Activated CD4-positive, alpha-beta T cell treated with anti-CD3 and anti-CD28 coated beads for 36 hours (primary cell): ENCODE measurements around the gene RSPH6A. TPM values are rescaled to one million over a fixed set of nuclear protein-coding genes. Genes with fewer than 3 reads are reported as not detected.

Experiments
- ATAC-seq: fragments of 200-7000 bp; cut with Tn5 transposase; one replicate; pipeline ENCODE4 v1.10.0; 2021; ENCODE audit warnings: mild to moderate bottlenecking, moderate library complexity
- CTCF ChIA-PET: fragments of 350-600 bp; sonication (Branson Sonifier 250); formaldehyde crosslinking; loops from one replicate; lab custom pipeline; 2021; ENCODE audit warnings: antibody characterized with exemption; lab: Charles Lee
- POLR2A ChIA-PET: fragments of 350-600 bp; sonication (Branson Sonifier 250); formaldehyde crosslinking; loops from one replicate; lab custom pipeline; 2021; ENCODE audit warnings: antibody characterized with exemption, inconsistent platforms; lab: Charles Lee
- DNase-seq: peaks from one replicate; pipeline ENCODE4 v3.0.0-alpha.2; 2020
- H3K27ac Mint-ChIP-seq: one replicate; pipeline ENCODE4 v1.8.0; 2021; ENCODE audit warnings: mixed read lengths
- H3K27me3 Mint-ChIP-seq: one replicate; pipeline ENCODE4 v1.8.0; 2021; ENCODE audit warnings: mixed read lengths
- H3K36me3 Mint-ChIP-seq: one replicate; pipeline ENCODE4 v1.8.0; 2021; ENCODE audit warnings: low read depth, mixed read lengths
- H3K4me1 Mint-ChIP-seq: one replicate; pipeline ENCODE4 v1.8.0; 2021; ENCODE audit warnings: mixed read lengths
- H3K4me3 Mint-ChIP-seq: one replicate; pipeline ENCODE4 v1.8.0; 2021; ENCODE audit warnings: mild to moderate bottlenecking, moderate library complexity, mixed read lengths
- H3K9me3 Mint-ChIP-seq: one replicate; pipeline ENCODE4 v1.8.0; 2021; ENCODE audit warnings: low read depth, mixed read lengths
- intact Hi-C, 2 experiments: fragments of 100-400 bp; cut with DNase I in 1 of 2; cut with micrococcal nuclease in 1 of 2; formaldehyde crosslinking; loops; one replicate each; pipeline versions ENCODE4 v1.14.2 to v1.15.1; 2022 to 2024; cut with DNase I, micrococcal nuclease
- total RNA-seq, 2 experiments: library from RNA; stranded (reverse); gene quantifications; one replicate each; pipeline ENCODE4 v1.2.3, GENCODE V29; 2021

The RSPH6A gene
- total RNA-seq, 2 experiments from 2014 or later, result 0.21 to 0.23 TPM

GRCh38 chr19:45852983-45853382 lies 37.9 kb upstream of the RSPH6A start:
- intact Hi-C loops, result no loop called here
- Mint-ChIP-seq H3K4me1 (peaks cover 1% of the 10 kb centered on the region), H3K36me3 (peaks cover 31% of the 10 kb centered on the region), H3K27ac (no peak overlapping the region), H3K4me3 (no peak overlapping the region), H3K27me3 (no peaks in the 10 kb centered on the region), H3K9me3 (no peaks in the 10 kb centered on the region)
- ChIA-PET CTCF (no interaction called here), POLR2A (interaction anchor here (1.2 kb wide), 1 partner anchor 10 kb away, joined by 4 read pairs; the partner anchor contains the start of gene SYMPK)
- DNase-seq (no peak), ATAC-seq (no peak)

- no peak for DNase-seq
- H3K27me3 Mint-ChIP-seq, result no peaks in the 10 kb centered on the region
- intact Hi-C loops, result no loop called here
- peak overlapping the region; percentile 7 for H3K27ac Mint-ChIP-seq
- no peak overlapping the region for H3K4me3 Mint-ChIP-seq
- no peak for ATAC-seq
- H3K9me3 Mint-ChIP-seq, result no peaks in the 10 kb centered on the region
- ChIA-PET POLR2A (no interaction called here), CTCF (interaction anchor here (1.5 kb wide), 1 partner anchor 53 kb away, joined by 4 read pairs; no protein-coding TSS in a partner anchor)
- no peaks in the 10 kb centered on the region for H3K4me1 Mint-ChIP-seq
- peaks cover 38% of the 10 kb centered on the region for H3K36me3 Mint-ChIP-seq
Measured at GRCh38 chr19:45852145-45852750, 37.1 kb upstream of the RSPH6A start.

DNA sequence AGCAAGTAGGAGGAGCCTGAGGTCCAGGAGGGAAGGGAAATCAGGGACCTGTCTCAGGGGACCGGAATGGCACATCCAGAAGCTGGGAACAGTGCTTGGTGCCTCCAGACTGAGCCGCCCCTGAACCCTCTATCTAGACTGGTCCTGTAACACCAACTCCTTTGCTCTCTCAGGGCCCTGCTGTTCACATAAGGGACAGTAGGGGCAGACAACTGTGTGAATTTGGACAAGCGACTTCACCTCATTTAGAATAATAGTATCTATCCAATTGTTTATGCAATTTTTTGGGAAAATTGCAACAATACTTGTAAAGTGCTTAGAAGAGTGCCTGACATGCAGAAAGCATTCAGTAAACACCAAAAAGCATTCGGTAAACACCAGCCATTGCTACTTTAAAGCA lies 33.8 kb upstream of the RSPH6A start:
- peak; percentile 58 for ATAC-seq
- Mint-ChIP-seq H3K4me1 (no peaks in the 10 kb centered on the region), H3K36me3 (peaks cover 51% of the 10 kb centered on the region), H3K4me3 (no peak overlapping the region), H3K27ac (no peak overlapping the region), H3K27me3 (no peaks in the 10 kb centered on the region), H3K9me3 (no peaks in the 10 kb centered on the region)
- POLR2A ChIA-PET, result no interaction called here
- no peak for DNase-seq
- CTCF ChIA-PET, result interaction anchor here (0.6 to 1.2 kb wide), 3 partner anchors 48 to 161 kb away, joined by 3 to 5 read pairs (median 4); no protein-coding TSS in a partner anchor
- intact Hi-C loops, result no loop called here

GRCh38 chr19:45847663-45848062 lies 32.6 kb upstream of the RSPH6A start:
- Mint-ChIP-seq H3K4me3 (no peak overlapping the region), H3K9me3 (no peaks in the 10 kb centered on the region), H3K4me1 (no peaks in the 10 kb centered on the region), H3K27ac (no peak overlapping the region), H3K27me3 (no peaks in the 10 kb centered on the region), H3K36me3 (peaks cover 59% of the 10 kb centered on the region)
- DNase-seq (no peak), ATAC-seq (no peak)
- CTCF ChIA-PET, result interaction anchor here (1.4 kb wide), 1 partner anchor 49 kb away, joined by 3 read pairs; no protein-coding TSS in a partner anchor
- intact Hi-C loops, result no loop called here
- POLR2A ChIA-PET, result no interaction called here

GRCh38 chr19:45842198-45842597 lies 27.1 kb upstream of the RSPH6A start:
- no peak overlapping the region for H3K4me3 Mint-ChIP-seq
- H3K27me3 Mint-ChIP-seq, result no peaks in the 10 kb centered on the region
- no peak for DNase-seq
- no peak for ATAC-seq
- ChIA-PET CTCF (no interaction called here), POLR2A (no interaction called here)
- H3K4me1 Mint-ChIP-seq, result no peaks in the 10 kb centered on the region
- intact Hi-C loops, result no loop called here
- H3K9me3 Mint-ChIP-seq, result no peaks in the 10 kb centered on the region
- no peak overlapping the region for H3K27ac Mint-ChIP-seq
- peaks cover 69% of the 10 kb centered on the region for H3K36me3 Mint-ChIP-seq

DNA sequence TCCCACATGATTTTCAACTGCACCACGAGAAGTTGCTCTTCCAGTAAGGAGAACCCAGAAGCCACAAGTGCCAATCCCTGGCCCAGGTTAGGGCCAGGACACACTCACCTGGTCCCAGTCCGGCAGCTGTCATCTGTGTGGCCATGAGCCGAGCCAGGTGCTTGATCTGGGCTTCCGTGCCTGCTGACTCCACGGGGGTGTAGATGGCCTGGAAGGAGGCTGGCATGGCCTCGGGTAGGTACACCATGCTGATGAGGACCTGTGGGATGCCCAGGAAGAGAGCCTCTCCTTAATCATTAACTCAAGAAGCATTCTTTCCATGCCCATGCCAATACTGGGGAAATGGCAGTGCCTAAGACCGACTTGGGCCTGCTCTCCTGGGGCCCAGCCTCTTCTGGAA lies 19.9 kb upstream of the RSPH6A start:
- no peak for DNase-seq
- H3K27ac Mint-ChIP-seq, result no peak overlapping the region
- ChIA-PET POLR2A (no interaction called here), CTCF (no interaction called here)
- H3K9me3 Mint-ChIP-seq, result no peaks in the 10 kb centered on the region
- ATAC-seq, result no peak
- peaks cover 58% of the 10 kb centered on the region for H3K36me3 Mint-ChIP-seq
- intact Hi-C loops, result no loop called here
- H3K4me3 Mint-ChIP-seq, result no peak overlapping the region
- no peaks in the 10 kb centered on the region for H3K27me3 Mint-ChIP-seq
- no peaks in the 10 kb centered on the region for H3K4me1 Mint-ChIP-seq

DNA sequence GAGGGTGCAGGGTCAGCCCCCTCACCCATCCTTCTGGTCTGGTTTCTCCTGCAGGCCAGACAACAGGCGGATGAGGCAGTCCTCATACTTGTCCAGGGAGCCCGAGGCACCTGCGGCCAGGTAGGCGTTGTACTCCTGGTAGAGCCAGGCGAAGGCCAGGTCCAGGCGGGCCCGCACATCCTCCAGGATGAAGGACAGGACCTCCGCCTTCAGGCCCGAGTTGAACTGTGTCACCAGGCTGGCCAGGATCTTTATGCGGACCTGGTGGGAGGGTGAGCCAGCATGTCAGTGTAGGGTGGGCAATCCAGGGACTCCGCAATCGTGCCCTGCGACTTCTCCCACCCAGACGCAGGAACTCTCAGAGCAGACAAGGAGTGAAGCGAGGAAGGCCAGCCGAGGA lies 13.8 kb upstream of the RSPH6A start:
- Mint-ChIP-seq H3K27me3 (no peaks in the 10 kb centered on the region), H3K36me3 (peaks cover 58% of the 10 kb centered on the region), H3K9me3 (no peaks in the 10 kb centered on the region), H3K27ac (no peak overlapping the region), H3K4me1 (no peaks in the 10 kb centered on the region), H3K4me3 (no peak overlapping the region)
- intact Hi-C loops, result no loop called here
- ATAC-seq (no peak), DNase-seq (no peak)
- ChIA-PET POLR2A (no interaction called here), CTCF (no interaction called here)

GRCh38 chr19:45828523-45828922 lies 13.4 kb upstream of the RSPH6A start:
- no peak overlapping the region for H3K4me3 Mint-ChIP-seq
- no peak overlapping the region for H3K27ac Mint-ChIP-seq
- H3K27me3 Mint-ChIP-seq, result no peaks in the 10 kb centered on the region
- H3K9me3 Mint-ChIP-seq, result no peaks in the 10 kb centered on the region
- H3K4me1 Mint-ChIP-seq, result no peaks in the 10 kb centered on the region
- ATAC-seq, result no peak
- no peak for DNase-seq
- ChIA-PET POLR2A (no interaction called here), CTCF (interaction anchor here (0.6 to 0.8 kb wide), 3 partner anchors 12 to 227 kb away, joined by 3 to 4 read pairs (median 3); no protein-coding TSS in a partner anchor)
- intact Hi-C loops, result no loop called here
- H3K36me3 Mint-ChIP-seq, result peaks cover 57% of the 10 kb centered on the region

GRCh38 chr19:45827459-45828093 lies 12.5 kb upstream of the RSPH6A start:
- intact Hi-C loops, result no loop called here
- Mint-ChIP-seq H3K27ac (no peak overlapping the region), H3K36me3 (peaks cover 56% of the 10 kb centered on the region), H3K4me1 (no peaks in the 10 kb centered on the region), H3K9me3 (no peaks in the 10 kb centered on the region), H3K4me3 (no peak overlapping the region), H3K27me3 (no peaks in the 10 kb centered on the region)
- POLR2A ChIA-PET, result no interaction called here
- DNase-seq (no peak), ATAC-seq (no peak)
- CTCF ChIA-PET, result interaction anchor here (0.6 to 2.0 kb wide), 3 partner anchors 11 to 228 kb away, joined by 3 to 10 read pairs (median 3); partner anchors contain the start of gene SIX5

- H3K27ac Mint-ChIP-seq, result no peak overlapping the region
- intact Hi-C loops, result no loop called here
- no peaks in the 10 kb centered on the region for H3K9me3 Mint-ChIP-seq
- ChIA-PET POLR2A (no interaction called here), CTCF (interaction anchor here (1.1 to 2.0 kb wide), 2 partner anchors 10 to 58 kb away, joined by 3 to 10 read pairs; partner anchors contain the start of gene SIX5)
- no peak overlapping the region for H3K4me3 Mint-ChIP-seq
- ATAC-seq, result no peak
- no peaks in the 10 kb centered on the region for H3K4me1 Mint-ChIP-seq
- no peak for DNase-seq
- H3K27me3 Mint-ChIP-seq, result no peaks in the 10 kb centered on the region
- peaks cover 53% of the 10 kb centered on the region for H3K36me3 Mint-ChIP-seq
Measured at GRCh38 chr19:45826934-45827333, 11.8 kb upstream of the RSPH6A start.

- ChIA-PET POLR2A (no interaction called here), CTCF (interaction anchor here (1.0 to 2.0 kb wide), 2 partner anchors 9 to 191 kb away, joined by 3 to 10 read pairs; no protein-coding TSS in a partner anchor)
- H3K4me1 Mint-ChIP-seq, result no peaks in the 10 kb centered on the region
- H3K36me3 Mint-ChIP-seq, result peaks cover 50% of the 10 kb centered on the region
- H3K27me3 Mint-ChIP-seq, result no peaks in the 10 kb centered on the region
- DNase-seq, result no peak
- no peak overlapping the region for H3K4me3 Mint-ChIP-seq
- no peak overlapping the region for H3K27ac Mint-ChIP-seq
- intact Hi-C loops, result no loop called here
- H3K9me3 Mint-ChIP-seq, result no peaks in the 10 kb centered on the region
- ATAC-seq, result no peak
Measured at GRCh38 chr19:45825917-45826893, 11.1 kb upstream of the RSPH6A start.
